ENCODE measurements around the gene FBXO27. TPM values are rescaled to one million over a fixed set of nuclear protein-coding genes. Genes with fewer than 3 reads are reported as not detected.

FBXO27 gene
- total and polyA plus RNA-seq, 12 donors = 1.1 to 17.2 (median 2.8) TPM

DNA sequence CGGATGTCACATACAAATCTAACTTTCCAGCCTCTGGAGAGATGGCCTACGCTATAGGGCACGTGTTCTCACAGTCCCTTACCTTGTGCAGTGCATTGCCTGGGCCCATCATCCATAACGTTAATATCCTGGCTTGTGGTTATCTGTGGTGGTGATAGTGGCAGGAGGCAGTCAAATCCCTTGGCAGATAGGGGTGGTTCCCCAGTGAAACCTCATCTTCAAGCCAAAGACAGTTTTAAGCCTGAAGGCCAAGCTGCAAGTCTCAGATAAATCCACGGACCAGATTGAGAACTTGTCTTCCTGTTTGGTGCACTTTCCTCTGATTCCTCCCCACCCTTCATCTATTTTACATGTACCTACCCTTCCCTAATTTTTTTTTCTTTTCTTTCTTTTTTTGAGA is 52.5 kb downstream of the FBXO27 start:
- TF ChIP-seq, protein P1, sequence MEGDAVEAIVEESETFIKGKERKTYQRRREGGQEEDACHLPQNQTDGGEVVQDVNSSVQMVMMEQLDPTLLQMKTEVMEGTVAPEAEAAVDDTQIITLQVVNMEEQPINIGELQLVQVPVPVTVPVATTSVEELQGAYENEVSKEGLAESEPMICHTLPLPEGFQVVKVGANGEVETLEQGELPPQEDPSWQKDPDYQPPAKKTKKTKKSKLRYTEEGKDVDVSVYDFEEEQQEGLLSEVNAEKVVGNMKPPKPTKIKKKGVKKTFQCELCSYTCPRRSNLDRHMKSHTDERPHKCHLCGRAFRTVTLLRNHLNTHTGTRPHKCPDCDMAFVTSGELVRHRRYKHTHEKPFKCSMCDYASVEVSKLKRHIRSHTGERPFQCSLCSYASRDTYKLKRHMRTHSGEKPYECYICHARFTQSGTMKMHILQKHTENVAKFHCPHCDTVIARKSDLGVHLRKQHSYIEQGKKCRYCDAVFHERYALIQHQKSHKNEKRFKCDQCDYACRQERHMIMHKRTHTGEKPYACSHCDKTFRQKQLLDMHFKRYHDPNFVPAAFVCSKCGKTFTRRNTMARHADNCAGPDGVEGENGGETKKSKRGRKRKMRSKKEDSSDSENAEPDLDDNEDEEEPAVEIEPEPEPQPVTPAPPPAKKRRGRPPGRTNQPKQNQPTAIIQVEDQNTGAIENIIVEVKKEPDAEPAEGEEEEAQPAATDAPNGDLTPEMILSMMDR (IDR thresholded peaks at IDR 0.05) = no peak
- TF ChIP-seq POLR2A (IDR thresholded peaks at IDR 0.05) = no peak
- Histone ChIP-seq H3K27ac (no peak overlapping the region), H3K4me1 (replicated peaks in 1 of 2) (peaks cover 0 to 14% of the 10 kb centered on the region in 2 donors), H3K4me3 (no peak overlapping the region), H3K27me3 (peaks cover 4% of the 10 kb centered on the region), H3K36me3 (replicated peaks in 1 of 2) (no peaks in the 10 kb centered on the region), H3K9me3 (replicated peaks in 1 of 3) (no peaks in the 10 kb centered on the region)
- no peak for DNase-seq
- intact Hi-C loops (cut with DNase I) = no loop called here
- WGBS, 4 donors = 65 to 85% (median 78%) methylated on average over 4 to 5 of the region's 5 CpGs

DNA sequence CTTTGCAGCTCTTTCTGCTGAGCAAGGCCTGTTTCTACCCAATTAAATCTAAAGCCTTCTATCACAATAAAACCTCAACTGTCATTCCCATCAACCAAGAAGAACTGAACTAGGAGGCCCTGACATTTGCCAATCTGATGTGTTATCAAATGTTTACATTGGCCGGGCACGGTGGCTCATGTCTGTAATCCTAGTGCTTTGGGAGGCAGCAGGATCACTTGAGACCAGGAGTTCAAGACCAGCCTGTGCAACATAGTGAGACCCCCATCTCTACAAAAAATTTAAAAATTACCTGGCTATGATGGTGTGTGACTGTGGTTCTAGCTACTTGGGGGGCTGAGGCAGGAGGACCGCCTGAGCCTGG is 54.0 kb downstream of the FBXO27 start:
- DNase-seq = no peak
- TF ChIP-seq, protein P1 (IDR thresholded peaks at IDR 0.05) = no peak
- TF ChIP-seq POLR2A (IDR thresholded peaks at IDR 0.05) = no peak
- intact Hi-C loops (cut with DNase I) = no loop called here
- Histone ChIP-seq H3K4me3 (no peak overlapping the region), H3K27ac (no peak overlapping the region), H3K4me1 (replicated peaks in 1 of 2) (peaks cover 0 to 21% of the 10 kb centered on the region in 2 donors), H3K27me3 (peaks cover 4% of the 10 kb centered on the region), H3K36me3 (replicated peaks in 1 of 2) (no peaks in the 10 kb centered on the region), H3K9me3 (replicated peaks in 1 of 3) (no peaks in the 10 kb centered on the region)
- WGBS, 4 donors = 36 to 77% (median 74%) methylated on average over 2 to 3 of the region's 3 CpGs

DNA sequence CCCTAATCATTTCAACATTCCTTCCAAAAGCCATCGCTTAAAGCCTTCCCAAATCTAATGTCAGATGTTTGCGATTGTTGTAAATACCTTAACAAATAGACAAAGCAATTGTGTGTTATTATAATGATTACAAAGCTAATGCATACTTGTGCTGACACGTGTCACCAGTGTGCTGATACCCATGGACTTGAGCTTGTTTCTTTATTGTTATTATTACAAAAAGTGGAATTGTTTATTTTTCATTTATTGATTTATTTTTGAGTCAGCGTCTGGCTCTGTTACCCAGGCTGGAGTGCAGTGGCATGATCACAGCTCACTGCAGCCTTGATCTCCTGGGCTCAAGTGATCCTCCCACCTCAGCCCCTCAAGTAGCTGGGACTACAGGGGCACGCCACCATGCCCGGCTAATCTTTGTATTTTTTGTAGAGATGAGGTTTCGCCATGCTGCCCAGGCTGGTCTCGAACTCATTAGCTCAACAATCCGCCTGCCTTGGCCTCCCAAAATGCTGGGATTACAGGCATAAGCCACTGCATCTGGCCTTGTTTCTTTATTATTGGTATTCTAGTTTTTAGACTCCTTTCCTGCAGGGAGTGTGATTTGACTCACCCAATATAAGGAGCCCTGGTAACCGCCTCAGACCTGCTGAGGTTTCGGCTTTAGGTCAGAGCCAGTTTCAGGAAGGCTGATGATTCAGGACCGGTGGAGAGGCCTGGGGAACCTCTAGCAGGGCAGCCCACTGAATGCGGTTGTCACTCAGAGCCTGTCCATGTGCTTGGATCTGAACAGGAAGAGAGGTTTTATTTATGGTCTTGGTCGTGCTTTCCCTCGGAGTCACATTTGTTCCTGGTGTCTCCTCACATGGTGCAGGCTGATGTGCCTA is 54.7 kb downstream of the FBXO27 start:
- peaks cover 0 to 21% of the 10 kb centered on the region in 2 donors for H3K4me1 ChIP-seq (replicated peaks in 1 of 2)

DNA sequence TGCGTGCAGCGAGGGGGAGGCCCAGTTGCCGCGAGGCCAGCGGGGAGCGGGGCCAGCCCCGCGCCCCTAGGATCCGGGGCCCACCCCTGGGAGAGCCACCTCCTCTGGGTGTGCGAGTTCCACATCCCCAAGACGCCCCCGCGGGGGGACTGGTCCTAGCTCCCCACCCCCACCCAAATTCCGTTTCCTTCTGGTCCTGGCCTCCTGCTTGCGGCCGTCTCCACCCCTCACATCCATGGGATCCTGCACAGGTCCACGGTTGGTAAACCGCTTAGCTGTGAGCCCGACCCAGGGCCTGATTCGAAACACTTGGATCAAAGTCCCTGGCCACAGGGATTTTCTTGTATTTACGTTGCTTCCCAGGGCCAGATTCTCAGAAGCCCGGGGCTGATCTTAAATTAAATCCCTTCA is 56.5 kb downstream of the FBXO27 start:
- H3K4me1 ChIP-seq (replicated peaks in 1 of 2) = peaks cover 0 to 21% of the 10 kb centered on the region in 2 donors
- peak overlapping the region in 2 of 4 donors; percentile 13 to 67 for H3K4me3 ChIP-seq
- H3K9me3 ChIP-seq (replicated peaks in 1 of 3) = no peaks in the 10 kb centered on the region
- H3K27me3 ChIP-seq = peaks cover 4% of the 10 kb centered on the region
- no peaks in the 10 kb centered on the region for H3K36me3 ChIP-seq (replicated peaks in 1 of 2)
- TF ChIP-seq, protein P1 (IDR thresholded peaks at IDR 0.05) = no peak
- no peak for TF ChIP-seq POLR2A (IDR thresholded peaks at IDR 0.05)
- DNase-seq = peak in 2 of 7 donors; percentile 26 to 28
- intact Hi-C loops (cut with DNase I) = no loop called here
- peak overlapping the region in 3 of 5 donors; percentile 4 to 81 (median 80) for H3K27ac ChIP-seq
- WGBS, 4 donors = 6 to 17% (median 9%) methylated on average over 6 to 21 of the region's 22 CpGs

More for the DNA sequence above, 54.7 kb downstream of the FBXO27 start:
- Histone ChIP-seq H3K27me3 (peaks cover 4% of the 10 kb centered on the region), H3K27ac (no peak overlapping the region), H3K4me3 (no peak overlapping the region), H3K9me3 (replicated peaks in 1 of 3) (no peaks in the 10 kb centered on the region), H3K36me3 (replicated peaks in 1 of 2) (no peaks in the 10 kb centered on the region)
- DNase-seq = no peak
- WGBS, 4 donors = 76 to 79% (median 77%) methylated on average over 12 to 15 of the region's 15 CpGs
- TF ChIP-seq, protein P1 (IDR thresholded peaks at IDR 0.05) = no peak
- no peak for TF ChIP-seq POLR2A (IDR thresholded peaks at IDR 0.05)
- intact Hi-C loops (cut with DNase I) = no loop called here

Data from adrenal gland (tissue), 12 donors.